Activated B cell treated with CpG ODN at 0.5 μM for 24 hours (primary cell): ENCODE measurements around the gene SLC4A2. TPM values are rescaled to one million over a fixed set of nuclear protein-coding genes. Genes with fewer than 3 reads are reported as not detected.
A peak's percentile ranks its signal among the peaks of the same experiment; 100 is the strongest.

Experiments used
- ATAC-seq: fragments of 200-7000 bp; cut with Tn5 transposase; one replicate; pipeline ENCODE4 v1.10.0; 2021; ENCODE audit warnings: low read depth, mild to moderate bottlenecking, moderate library complexity
- CTCF ChIA-PET: fragments of 350-600 bp; sonication (Branson Sonifier 250); formaldehyde crosslinking; loops from one replicate; lab custom pipeline; 2021; ENCODE audit warnings: antibody characterized with exemption; lab: Charles Lee
- POLR2A ChIA-PET: fragments of 350-600 bp; sonication (Branson Sonifier 250); formaldehyde crosslinking; loops from one replicate; lab custom pipeline; 2021; ENCODE audit warnings: antibody characterized with exemption; lab: Charles Lee
- DNase-seq: peaks from one replicate; pipeline ENCODE4 v3.0.0; 2022
- H3K27ac Mint-ChIP-seq: one replicate; pipeline ENCODE4 v1.8.0; 2020; ENCODE audit warnings: mixed read lengths
- H3K27me3 Mint-ChIP-seq: one replicate; pipeline ENCODE4 v1.8.0; 2021; ENCODE audit warnings: mixed read lengths
- H3K36me3 Mint-ChIP-seq: one replicate; pipeline ENCODE4 v1.8.0; 2021; ENCODE audit warnings: low read depth, mixed read lengths
- H3K4me1 Mint-ChIP-seq: one replicate; pipeline ENCODE4 v1.8.0; 2021; ENCODE audit warnings: mixed read lengths
- H3K4me3 Mint-ChIP-seq: one replicate; pipeline ENCODE4 v1.8.0; 2020; ENCODE audit warnings: mild to moderate bottlenecking, mixed read lengths
- H3K9me3 Mint-ChIP-seq: one replicate; pipeline ENCODE4 v1.8.0; 2020; ENCODE audit warnings: mixed read lengths
- intact Hi-C: fragments of 100-400 bp; cut with micrococcal nuclease; formaldehyde crosslinking; loops from one replicate; pipeline ENCODE4 v1.15.1; 2024
- total RNA-seq: library from RNA; stranded (reverse); gene quantifications from 2 replicates; pipeline ENCODE4 v1.2.3, GENCODE V29; 2022
- TF ChIP-seq, protein P1 (sequence below): fragments of 200-600 bp; IDR thresholded peaks from one replicate; pipeline ENCODE4 v1.8.0; 2022; ENCODE audit warnings: antibody characterized with exemption, mild to moderate bottlenecking

Gene SLC4A2
- total RNA-seq, 1 donor from 2014 or later, result 72.5 TPM

DNA sequence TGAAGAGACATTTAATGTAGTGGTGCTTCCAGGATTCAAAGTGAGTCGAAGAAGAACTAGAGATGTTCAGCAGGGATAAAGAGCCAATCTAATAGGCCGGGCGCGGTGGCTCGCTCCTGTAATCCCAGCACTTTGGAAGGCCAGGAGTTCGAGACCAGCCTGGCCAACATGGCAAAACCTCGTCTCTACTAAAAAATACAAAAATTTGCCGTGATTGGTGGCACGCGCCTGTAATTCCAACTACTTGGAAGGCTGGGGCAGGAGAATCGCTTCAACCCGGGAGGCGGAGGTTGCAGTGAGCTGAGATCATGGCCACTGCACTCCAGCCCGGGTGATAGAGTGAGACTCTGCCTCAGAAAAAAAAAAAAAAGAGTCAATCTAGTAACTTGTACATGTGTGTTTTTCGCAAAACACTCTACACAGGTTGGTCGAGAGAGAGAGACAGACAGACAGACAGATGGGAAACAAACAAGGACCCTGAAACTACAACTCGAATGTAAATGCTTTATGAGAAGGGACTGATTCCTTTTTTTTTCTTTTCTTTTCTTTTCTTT is 30.4 kb upstream of the SLC4A2 start:
- Mint-ChIP-seq H3K27ac (peak overlapping the region; percentile 97), H3K4me3 (peak overlapping the region; percentile 96), H3K36me3 (peaks cover 14% of the 10 kb centered on the region), H3K4me1 (peaks cover 22% of the 10 kb centered on the region), H3K9me3 (no peaks in the 10 kb centered on the region), H3K27me3 (peaks cover 9% of the 10 kb centered on the region)
- intact Hi-C loops, result loop anchor here (1.0 to 5.0 kb wide), 11 partner anchors 11 to 1407 kb away; partner anchors contain the start of genes ABCF2, NUB1, TMUB1 and ZNF775
- POLR2A ChIA-PET, result interaction anchor here (0.9 to 2.2 kb wide), 10 partner anchors 10 to 1191 kb away, joined by 3 to 21 read pairs (median 4); partner anchors contain the start of genes FASTK, NUB1, SLC4A2 and ZNF862
- TF ChIP-seq, protein P1, sequence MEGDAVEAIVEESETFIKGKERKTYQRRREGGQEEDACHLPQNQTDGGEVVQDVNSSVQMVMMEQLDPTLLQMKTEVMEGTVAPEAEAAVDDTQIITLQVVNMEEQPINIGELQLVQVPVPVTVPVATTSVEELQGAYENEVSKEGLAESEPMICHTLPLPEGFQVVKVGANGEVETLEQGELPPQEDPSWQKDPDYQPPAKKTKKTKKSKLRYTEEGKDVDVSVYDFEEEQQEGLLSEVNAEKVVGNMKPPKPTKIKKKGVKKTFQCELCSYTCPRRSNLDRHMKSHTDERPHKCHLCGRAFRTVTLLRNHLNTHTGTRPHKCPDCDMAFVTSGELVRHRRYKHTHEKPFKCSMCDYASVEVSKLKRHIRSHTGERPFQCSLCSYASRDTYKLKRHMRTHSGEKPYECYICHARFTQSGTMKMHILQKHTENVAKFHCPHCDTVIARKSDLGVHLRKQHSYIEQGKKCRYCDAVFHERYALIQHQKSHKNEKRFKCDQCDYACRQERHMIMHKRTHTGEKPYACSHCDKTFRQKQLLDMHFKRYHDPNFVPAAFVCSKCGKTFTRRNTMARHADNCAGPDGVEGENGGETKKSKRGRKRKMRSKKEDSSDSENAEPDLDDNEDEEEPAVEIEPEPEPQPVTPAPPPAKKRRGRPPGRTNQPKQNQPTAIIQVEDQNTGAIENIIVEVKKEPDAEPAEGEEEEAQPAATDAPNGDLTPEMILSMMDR, result no peak
- ATAC-seq, result no peak
- CTCF ChIA-PET, result interaction anchor here (1.0 to 3.9 kb wide), 4 partner anchors 11 to 82 kb away, joined by 3 to 25 read pairs (median 3); no protein-coding TSS in a partner anchor
- no peak for DNase-seq

GRCh38 chr7:151031011-151031410 is 28.4 kb upstream of the SLC4A2 start:
- Mint-ChIP-seq H3K4me1 (peaks cover 22% of the 10 kb centered on the region), H3K27me3 (peaks cover 2% of the 10 kb centered on the region), H3K27ac (no peak overlapping the region), H3K4me3 (no peak overlapping the region), H3K9me3 (no peaks in the 10 kb centered on the region), H3K36me3 (peaks cover 22% of the 10 kb centered on the region)
- ChIA-PET CTCF (no interaction called here), POLR2A (no interaction called here)
- DNase-seq (no peak), ATAC-seq (no peak)
- TF ChIP-seq, protein P1, result no peak
- intact Hi-C loops, result no loop called here

- ATAC-seq, result no peak
- ChIA-PET CTCF (interaction anchor here (0.7 kb wide), 1 partner anchor 22 kb away, joined by 3 read pairs; no protein-coding TSS in a partner anchor), POLR2A (interaction anchor here (0.7 to 1.2 kb wide), 2 partner anchors 47 to 54 kb away, joined by 3 to 4 read pairs; partner anchors contain the start of gene FASTK)
- H3K9me3 Mint-ChIP-seq, result no peaks in the 10 kb centered on the region
- H3K4me3 Mint-ChIP-seq, result no peak overlapping the region
- H3K36me3 Mint-ChIP-seq, result peaks cover 33% of the 10 kb centered on the region
- H3K27me3 Mint-ChIP-seq, result no peaks in the 10 kb centered on the region
- H3K27ac Mint-ChIP-seq, result no peak overlapping the region
- intact Hi-C loops, result no loop called here
- TF ChIP-seq, protein P1, result no peak
- H3K4me1 Mint-ChIP-seq, result peaks cover 12% of the 10 kb centered on the region
- no peak for DNase-seq
Observed at GRCh38 chr7:151032936-151033863, 26.2 kb upstream of the SLC4A2 start.

- TF ChIP-seq, protein P1, result no peak
- no peaks in the 10 kb centered on the region for H3K27me3 Mint-ChIP-seq
- ATAC-seq (no peak), DNase-seq (no peak)
- no peak overlapping the region for H3K27ac Mint-ChIP-seq
- POLR2A ChIA-PET, result interaction anchor here (1.2 kb wide), 1 partner anchor 47 kb away, joined by 4 read pairs; the partner anchor contains the start of gene FASTK
- H3K9me3 Mint-ChIP-seq, result no peaks in the 10 kb centered on the region
- H3K4me1 Mint-ChIP-seq, result peaks cover 9% of the 10 kb centered on the region
- CTCF ChIA-PET, result no interaction called here
- intact Hi-C loops, result no loop called here
- peaks cover 27% of the 10 kb centered on the region for H3K36me3 Mint-ChIP-seq
- H3K4me3 Mint-ChIP-seq, result no peak overlapping the region
Observed at GRCh38 chr7:151033864-151034249, 25.5 kb upstream of the SLC4A2 start.
